ENCODE measurements around the gene CA11.

CA11 gene

GRCh38 chr19:48596679-48597465 lies 49.1 kb downstream of the CA11 start:
- WGBS (ENCODE audit: insufficient coverage) = 82% methylated on average over 33 of the region's 39 CpGs
- ChIA-PET CTCF (interaction anchor here (5.9 kb wide), 1 partner anchor 11 kb away, joined by 25 read pairs; no protein-coding TSS in a partner anchor), POLR2A (no interaction called here)

GRCh38 chr19:48596237-48596636 lies 49.8 kb downstream of the CA11 start:
- DNase-seq = no peak
- Histone ChIP-seq H3K27ac (ENCODE audit: insufficient read depth in 1 of 2, low read depth in 1 of 2, low read length in 2 of 2, poor library complexity in 1 of 2, severe bottlenecking in 2 of 2) (no peak overlapping the region), H3K36me3 (ENCODE audit: control insufficient read depth in 4 of 4, insufficient read depth in 4 of 4, low read length in 3 of 4) (no peaks in the 10 kb centered on the region), H3K27me3 (replicated peaks in 2 of 5; ENCODE audit: control insufficient read depth in 4 of 5, insufficient read depth in 5 of 5, low read length in 4 of 5) (no peaks in the 10 kb centered on the region), H3K4me1 (ENCODE audit: control extremely low read depth in 1 of 4, control insufficient read depth in 4 of 4, insufficient read depth in 4 of 4, low read length in 3 of 4) (peaks cover 0 to 2% (median 0%) of the 10 kb centered on the region in 4 experiments), H3K9me3 (ENCODE audit: control extremely low read depth in 1 of 5, control insufficient read depth in 4 of 5, insufficient read depth in 2 of 5, low read depth in 1 of 5, low read length in 4 of 5) (no peaks in the 10 kb centered on the region), H3K4me3 (ENCODE audit: control insufficient read depth in 1 of 7, extremely low read depth in 1 of 7, insufficient read depth in 4 of 7, low read depth in 2 of 7, low read length in 6 of 7) (no peak overlapping the region)
- POLR2A ChIA-PET = no interaction called here
- CTCF ChIA-PET = interaction anchor here (1.1 to 5.9 kb wide), 3 partner anchors 12 to 106 kb away, joined by 3 to 25 read pairs (median 5); no protein-coding TSS in a partner anchor
- 100% methylated on average over 2 of the region's 4 CpGs for WGBS (ENCODE audit: insufficient coverage)

More at GRCh38 chr19:48596679-48597465, 49.1 kb downstream of the CA11 start:
- H3K9me3 ChIP-seq (ENCODE audit: control extremely low read depth in 1 of 5, control insufficient read depth in 4 of 5, insufficient read depth in 2 of 5, low read depth in 1 of 5, low read length in 4 of 5) = no peaks in the 10 kb centered on the region
- H3K36me3 ChIP-seq (ENCODE audit: control insufficient read depth in 4 of 4, insufficient read depth in 4 of 4, low read length in 3 of 4) = no peaks in the 10 kb centered on the region
- DNase-seq = peak in 2 of 3 donors; percentile 73 to 76
- no peak overlapping the region for H3K27ac ChIP-seq (ENCODE audit: insufficient read depth in 1 of 2, low read depth in 1 of 2, low read length in 2 of 2, poor library complexity in 1 of 2, severe bottlenecking in 2 of 2)
- H3K4me3 ChIP-seq (ENCODE audit: control insufficient read depth in 1 of 7, extremely low read depth in 1 of 7, insufficient read depth in 4 of 7, low read depth in 2 of 7, low read length in 6 of 7) = no peak overlapping the region
- no peaks in the 10 kb centered on the region for H3K27me3 ChIP-seq (replicated peaks in 2 of 5; ENCODE audit: control insufficient read depth in 4 of 5, insufficient read depth in 5 of 5, low read length in 4 of 5)
- peaks cover 0 to 2% (median 0%) of the 10 kb centered on the region in 4 experiments for H3K4me1 ChIP-seq (ENCODE audit: control extremely low read depth in 1 of 4, control insufficient read depth in 4 of 4, insufficient read depth in 4 of 4, low read length in 3 of 4)

GRCh38 chr19:48595833-48596232 lies 50.2 kb downstream of the CA11 start:
- no peak overlapping the region for H3K27ac ChIP-seq (ENCODE audit: insufficient read depth in 1 of 2, low read depth in 1 of 2, low read length in 2 of 2, poor library complexity in 1 of 2, severe bottlenecking in 2 of 2)
- H3K36me3 ChIP-seq (ENCODE audit: control insufficient read depth in 4 of 4, insufficient read depth in 4 of 4, low read length in 3 of 4) = no peaks in the 10 kb centered on the region
- no peak for DNase-seq
- no peak overlapping the region for H3K4me3 ChIP-seq (ENCODE audit: control insufficient read depth in 1 of 7, extremely low read depth in 1 of 7, insufficient read depth in 4 of 7, low read depth in 2 of 7, low read length in 6 of 7)
- ChIA-PET POLR2A (no interaction called here), CTCF (interaction anchor here (0.6 to 5.9 kb wide), 5 partner anchors 11 to 324 kb away, joined by 3 to 25 read pairs (median 4); no protein-coding TSS in a partner anchor)
- H3K9me3 ChIP-seq (ENCODE audit: control extremely low read depth in 1 of 5, control insufficient read depth in 4 of 5, insufficient read depth in 2 of 5, low read depth in 1 of 5, low read length in 4 of 5) = no peaks in the 10 kb centered on the region
- no peaks in the 10 kb centered on the region for H3K27me3 ChIP-seq (replicated peaks in 2 of 5; ENCODE audit: control insufficient read depth in 4 of 5, insufficient read depth in 5 of 5, low read length in 4 of 5)
- peaks cover 0 to 2% (median 0%) of the 10 kb centered on the region in 4 experiments for H3K4me1 ChIP-seq (ENCODE audit: control extremely low read depth in 1 of 4, control insufficient read depth in 4 of 4, insufficient read depth in 4 of 4, low read length in 3 of 4)
- WGBS (ENCODE audit: insufficient coverage) = 93% methylated on average over 5 of the region's 6 CpGs

- Histone ChIP-seq H3K4me1 (ENCODE audit: control extremely low read depth in 1 of 4, control insufficient read depth in 4 of 4, insufficient read depth in 4 of 4, low read length in 3 of 4) (peaks cover 0 to 2% (median 0%) of the 10 kb centered on the region in 4 experiments), H3K36me3 (ENCODE audit: control insufficient read depth in 4 of 4, insufficient read depth in 4 of 4, low read length in 3 of 4) (no peaks in the 10 kb centered on the region), H3K27me3 (replicated peaks in 2 of 5; ENCODE audit: control insufficient read depth in 4 of 5, insufficient read depth in 5 of 5, low read length in 4 of 5) (no peaks in the 10 kb centered on the region), H3K4me3 (ENCODE audit: control insufficient read depth in 1 of 7, extremely low read depth in 1 of 7, insufficient read depth in 4 of 7, low read depth in 2 of 7, low read length in 6 of 7) (no peak overlapping the region), H3K9me3 (ENCODE audit: control extremely low read depth in 1 of 5, control insufficient read depth in 4 of 5, insufficient read depth in 2 of 5, low read depth in 1 of 5, low read length in 4 of 5) (no peaks in the 10 kb centered on the region), H3K27ac (ENCODE audit: insufficient read depth in 1 of 2, low read depth in 1 of 2, low read length in 2 of 2, poor library complexity in 1 of 2, severe bottlenecking in 2 of 2) (no peak overlapping the region)
- 99% methylated on average over 9 of the region's 9 CpGs for WGBS (ENCODE audit: insufficient coverage)
- DNase-seq = no peak
- CTCF ChIA-PET = interaction anchor here (0.6 to 5.9 kb wide), 6 partner anchors 10 to 323 kb away, joined by 3 to 25 read pairs (median 4); no protein-coding TSS in a partner anchor
- POLR2A ChIA-PET = no interaction called here
Measured at GRCh38 chr19:48595171-48595570, 50.8 kb downstream of the CA11 start.

GRCh38 chr19:48591021-48591420 lies 55.0 kb downstream of the CA11 start:
- ChIA-PET CTCF (interaction anchor here (1.3 to 9.5 kb wide), 3 partner anchors 16 to 101 kb away, joined by 3 to 98 read pairs (median 57); partner anchors contain the start of gene SPACA4), POLR2A (no interaction called here)
- H3K9me3 ChIP-seq (ENCODE audit: control extremely low read depth in 1 of 5, control insufficient read depth in 4 of 5, insufficient read depth in 2 of 5, low read depth in 1 of 5, low read length in 4 of 5) = no peaks in the 10 kb centered on the region
- no peak overlapping the region for H3K27ac ChIP-seq (ENCODE audit: insufficient read depth in 1 of 2, low read depth in 1 of 2, low read length in 2 of 2, poor library complexity in 1 of 2, severe bottlenecking in 2 of 2)
- DNase-seq = peak; percentile 20 to 43 (median 35)
- WGBS (ENCODE audit: insufficient coverage) = 97% methylated on average over 5 of the region's 5 CpGs
- H3K4me3 ChIP-seq (ENCODE audit: control insufficient read depth in 1 of 7, extremely low read depth in 1 of 7, insufficient read depth in 4 of 7, low read depth in 2 of 7, low read length in 6 of 7) = no peak overlapping the region
- H3K27me3 ChIP-seq (replicated peaks in 2 of 5; ENCODE audit: control insufficient read depth in 4 of 5, insufficient read depth in 5 of 5, low read length in 4 of 5) = peaks cover 0 to 1% (median 0%) of the 10 kb centered on the region in 5 experiments
- no peaks in the 10 kb centered on the region for H3K36me3 ChIP-seq (ENCODE audit: control insufficient read depth in 4 of 4, insufficient read depth in 4 of 4, low read length in 3 of 4)
- H3K4me1 ChIP-seq (ENCODE audit: control extremely low read depth in 1 of 4, control insufficient read depth in 4 of 4, insufficient read depth in 4 of 4, low read length in 3 of 4) = peaks cover 0 to 6% (median 3%) of the 10 kb centered on the region in 4 experiments

GRCh38 chr19:48588670-48589401 lies 57.2 kb downstream of the CA11 start:
- Histone ChIP-seq H3K9me3 (ENCODE audit: control extremely low read depth in 1 of 5, control insufficient read depth in 4 of 5, insufficient read depth in 2 of 5, low read depth in 1 of 5, low read length in 4 of 5) (no peaks in the 10 kb centered on the region), H3K27me3 (replicated peaks in 2 of 5; ENCODE audit: control insufficient read depth in 4 of 5, insufficient read depth in 5 of 5, low read length in 4 of 5) (peaks cover 0 to 1% (median 0%) of the 10 kb centered on the region in 5 experiments), H3K27ac (ENCODE audit: insufficient read depth in 1 of 2, low read depth in 1 of 2, low read length in 2 of 2, poor library complexity in 1 of 2, severe bottlenecking in 2 of 2) (no peak overlapping the region), H3K4me1 (ENCODE audit: control extremely low read depth in 1 of 4, control insufficient read depth in 4 of 4, insufficient read depth in 4 of 4, low read length in 3 of 4) (peaks cover 0 to 10% (median 6%) of the 10 kb centered on the region in 4 experiments), H3K36me3 (ENCODE audit: control insufficient read depth in 4 of 4, insufficient read depth in 4 of 4, low read length in 3 of 4) (no peaks in the 10 kb centered on the region), H3K4me3 (ENCODE audit: control insufficient read depth in 1 of 7, extremely low read depth in 1 of 7, insufficient read depth in 4 of 7, low read depth in 2 of 7, low read length in 6 of 7) (peak overlapping the region; percentile 13 to 77 (median 48))
- ChIA-PET CTCF (interaction anchor here (0.9 to 9.5 kb wide), 9 partner anchors 9 to 193 kb away, joined by 3 to 98 read pairs (median 4); partner anchors contain the start of gene SPACA4), POLR2A (interaction anchor here (1.8 kb wide), 1 partner anchor 20 kb away, joined by 4 read pairs; no protein-coding TSS in a partner anchor)
- WGBS (ENCODE audit: insufficient coverage) = 4% methylated on average over 30 of the region's 36 CpGs
- peak; percentile 81 to 88 (median 85) for DNase-seq

All from common myeloid progenitor, CD34-positive (primary cell).